Measurements from ENCODE around the gene F2RL3. TPM values are rescaled to one million over a fixed set of nuclear protein-coding genes. Genes with fewer than 3 reads are reported as not detected.
"Not testable (repeated sequence)": the region's sequence is repeated elsewhere in the genome, so short reads cannot be mapped to it uniquely, and the experiment has no call there.

F2RL3 gene
- total and polyA plus RNA-seq, 5 experiments from 2014 or later, result 0.24 TPM; not detected in 4

DNA sequence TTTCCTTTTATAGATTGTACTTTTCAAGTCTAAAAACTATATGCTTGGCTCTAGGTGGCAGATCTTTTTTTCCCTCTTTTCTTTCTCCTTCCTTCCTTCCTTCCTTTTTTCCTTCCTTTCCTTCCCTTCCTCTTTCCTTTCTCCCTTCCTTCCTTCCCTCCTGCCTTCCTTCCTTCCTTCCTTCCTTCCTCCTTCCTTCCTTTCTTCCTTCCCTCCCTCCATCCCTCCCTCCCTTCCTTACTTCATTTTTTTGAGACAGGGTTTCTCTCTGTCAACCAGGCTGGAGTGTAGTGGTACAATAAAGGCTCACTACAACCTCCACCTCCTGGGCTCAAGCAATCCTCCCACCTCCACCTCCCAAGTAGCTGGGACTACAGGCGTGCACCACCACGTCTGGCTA lies 48.1 kb downstream of the F2RL3 start:
- ATAC-seq (no peak), DNase-seq (no peak)
- H3K4me1 Mint-ChIP-seq, result no peaks in the 10 kb centered on the region
- POLR2A ChIA-PET, result no interaction called here
- H3K27ac Mint-ChIP-seq, result no peak overlapping the region
- peaks cover 12 to 44% (median 31%) of the 10 kb centered on the region in 9 donors for H3K9me3 Mint-ChIP-seq
- peaks cover 1 to 20% (median 6%) of the 10 kb centered on the region in 3 donors for H3K36me3 Mint-ChIP-seq
- no peak overlapping the region for H3K4me3 Mint-ChIP-seq
- H3K27me3 Mint-ChIP-seq, result peaks cover 0 to 2% (median 0%) of the 10 kb centered on the region in 5 donors

- peaks cover 1 to 20% (median 6%) of the 10 kb centered on the region in 3 donors for H3K36me3 Mint-ChIP-seq
- H3K4me3 Mint-ChIP-seq, H3K4me1 Mint-ChIP-seq, POLR2A ChIA-PET, ATAC-seq, H3K27me3 Mint-ChIP-seq, DNase-seq, H3K27ac Mint-ChIP-seq: not testable (repeated sequence)
- H3K9me3 Mint-ChIP-seq, result peaks cover 12 to 36% (median 29%) of the 10 kb centered on the region in 9 donors
Observed at GRCh38 chr19:16937796-16938195, 49.0 kb downstream of the F2RL3 start.

DNA sequence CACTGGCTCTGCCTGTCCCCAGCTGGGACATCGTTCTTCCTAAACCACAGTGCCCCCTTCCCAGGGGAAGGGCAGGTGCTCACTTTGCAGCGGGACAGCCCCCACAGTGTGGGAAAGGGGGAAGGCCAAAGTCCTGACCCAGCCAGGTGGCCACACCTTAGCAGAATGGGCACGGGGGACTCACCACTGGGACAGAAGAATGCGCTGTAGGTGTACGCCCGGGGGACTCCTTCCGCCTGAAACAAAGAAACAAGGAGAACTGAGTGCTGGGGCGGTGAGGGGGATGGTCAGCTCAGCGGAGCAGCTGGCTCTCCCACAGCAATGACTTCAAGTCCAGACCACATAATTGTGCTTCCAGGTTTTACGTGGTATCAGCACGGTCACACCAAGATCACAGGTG lies 49.4 kb downstream of the F2RL3 start:
- Mint-ChIP-seq H3K27me3 (peaks cover 0 to 2% (median 0%) of the 10 kb centered on the region in 5 donors), H3K36me3 (peaks cover 1 to 19% (median 6%) of the 10 kb centered on the region in 3 donors), H3K9me3 (peaks cover 12 to 34% (median 26%) of the 10 kb centered on the region in 9 donors), H3K4me1 (peaks cover 0 to 2% (median 0%) of the 10 kb centered on the region in 4 donors), H3K4me3 (no peak overlapping the region), H3K27ac (no peak overlapping the region)
- DNase-seq (no peak), ATAC-seq (no peak)
- POLR2A ChIA-PET, result no interaction called here

GRCh38 chr19:16940063-16940462 lies 51.3 kb downstream of the F2RL3 start:
- not testable (repeated sequence) for ATAC-seq, H3K36me3 Mint-ChIP-seq, H3K4me1 Mint-ChIP-seq, H3K4me3 Mint-ChIP-seq, H3K27me3 Mint-ChIP-seq, DNase-seq
- Mint-ChIP-seq H3K27ac (peak overlapping the region in 1 of 10 donors; percentile 35), H3K9me3 (peaks cover 4 to 18% (median 12%) of the 10 kb centered on the region in 9 donors)
- POLR2A ChIA-PET, result interaction anchor here (0.5 kb wide), 1 partner anchor 85 kb away, joined by 3 read pairs; no protein-coding TSS in a partner anchor

GRCh38 chr19:16940626-16941025 lies 51.8 kb downstream of the F2RL3 start:
- ATAC-seq (no peak), DNase-seq (no peak)
- H3K4me3 Mint-ChIP-seq, result no peak overlapping the region
- H3K27ac Mint-ChIP-seq, result no peak overlapping the region
- peaks cover 0 to 2% (median 0%) of the 10 kb centered on the region in 3 donors for H3K36me3 Mint-ChIP-seq
- POLR2A ChIA-PET, result interaction anchor here (0.5 kb wide), 1 partner anchor 85 kb away, joined by 3 read pairs; no protein-coding TSS in a partner anchor
- peaks cover 0 to 2% (median 0%) of the 10 kb centered on the region in 4 donors for H3K4me1 Mint-ChIP-seq
- peaks cover 0 to 14% (median 9%) of the 10 kb centered on the region in 9 donors for H3K9me3 Mint-ChIP-seq
- no peaks in the 10 kb centered on the region for H3K27me3 Mint-ChIP-seq

Other genes starting within 250 kb of the F2RL3 start
- 100 to 1,000 TPM; 102 to 104 TPM for gene SMIM7, start 228.9 kb upstream of the F2RL3 start, total RNA-seq
- 10 to 100 TPM; 52.7 to 76.5 (median 63.9) TPM for gene SMIM7, start 228.9 kb upstream of the F2RL3 start, polyA plus RNA-seq
- gene TMEM38A, start 227.9 kb upstream of the F2RL3 start, total RNA-seq, result 1 to 10 TPM; 1.5 to 2.5 TPM
- under 1 TPM in 2 of 3 donors, not detected in 1; 0.22 to 0.28 TPM for gene TMEM38A, start 227.9 kb upstream of the F2RL3 start, polyA plus RNA-seq
- gene NWD1, start 169.2 kb upstream of the F2RL3 start, total RNA-seq, result not detected
- not detected for gene NWD1, start 169.2 kb upstream of the F2RL3 start, polyA plus RNA-seq
- gene SIN3B, start 59.6 kb upstream of the F2RL3 start, total RNA-seq, result 100 to 1,000 TPM in 1 of 2 experiments, 10 to 100 TPM in 1; 99.6 to 104 TPM
- 1 to 10 TPM; 2.2 to 5.2 (median 3.2) TPM for gene SIN3B, start 59.6 kb upstream of the F2RL3 start, polyA plus RNA-seq
- gene CPAMD8, start 137.8 kb downstream of the F2RL3 start, total RNA-seq, result 1 to 10 TPM; 6.4 to 7.5 TPM
- gene CPAMD8, start 137.8 kb downstream of the F2RL3 start, polyA plus RNA-seq, result 1 to 10 TPM in 2 of 3 donors, under 1 TPM in 1; 0.89 to 2.1 (median 1.1) TPM
- gene HAUS8, start 186.5 kb downstream of the F2RL3 start, total RNA-seq, result 10 to 100 TPM; 18.3 to 20.4 TPM
- 10 to 100 TPM in 1 of 3 donors, 1 to 10 TPM in 2; 5.3 to 11.9 (median 5.9) TPM for gene HAUS8, start 186.5 kb downstream of the F2RL3 start, polyA plus RNA-seq
- gene MYO9B, start 186.8 kb downstream of the F2RL3 start, total RNA-seq, result 100 to 1,000 TPM; 169 to 171 TPM
- 10 to 100 TPM in 1 of 3 donors, 1 to 10 TPM in 2; 3.3 to 22.3 (median 8.0) TPM for gene MYO9B, start 186.8 kb downstream of the F2RL3 start, polyA plus RNA-seq

Measured in naive thymus-derived CD8-positive, alpha-beta T cell (primary cell).